Gastroesophageal sphincter (tissue), 3 donors: ENCODE results near the gene ARGLU1.

Experiments used
- CTCF ChIP-seq, 4 experiments: fragments of 200-600 bp in 2 of 4; fragments of 450-650 bp in 2 of 4; sonication (generic) in 1 of 4; IDR thresholded peaks; one replicate each; pipeline ENCODE4 v1.5.1; 2017 to 2019; ENCODE audit warnings: antibody characterized with exemption in 4 of 4, mild to moderate bottlenecking in 2 of 4, moderate library complexity in 2 of 4
- POLR2A ChIP-seq, 2 donors: fragments of 450-650 bp; IDR thresholded peaks; one replicate each; pipeline ENCODE4 v1.6.1; 2017; ENCODE audit warnings: antibody characterized with exemption in 2 of 2, mild to moderate bottlenecking in 2 of 2, moderate library complexity in 1 of 2

GRCh38 chr13:106616729-106617128 lies 48.8 kb upstream of the ARGLU1 start:
- no peak for TF ChIP-seq CTCF (IDR thresholded peaks at IDR 0.05)
- TF ChIP-seq POLR2A (IDR thresholded peaks at IDR 0.05): no peak
